Measurements from ENCODE around the gene HDLBP. TPM values are rescaled to one million over a fixed set of nuclear protein-coding genes. Genes with fewer than 3 reads are reported as not detected.

HDLBP gene
- total RNA-seq, 1 donor from 2014 or later = 405 TPM

DNA sequence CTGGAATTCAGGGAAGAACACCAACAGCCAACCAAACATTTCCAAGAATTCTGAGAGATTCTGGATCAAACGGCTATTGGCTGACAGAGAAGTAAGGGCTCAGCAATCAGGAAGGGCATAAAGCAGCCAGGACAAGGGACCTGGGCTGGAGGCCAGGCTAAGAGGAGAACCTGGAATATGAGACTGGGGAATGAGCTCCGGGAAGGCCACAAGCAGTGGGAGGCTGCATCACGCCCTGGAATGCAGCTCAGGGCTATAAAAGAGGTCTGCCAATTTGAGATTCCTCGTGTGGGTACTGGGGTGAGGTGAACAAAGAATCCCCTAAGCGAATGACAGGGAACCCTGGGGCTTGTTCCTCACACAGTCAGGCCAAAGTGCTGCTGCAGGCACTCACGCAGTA lies 66.6 kb downstream of the HDLBP start:
- H3K36me3 ChIP-seq (ENCODE audit: control insufficient read depth, insufficient read depth, low read length) = peaks cover 15% of the 10 kb centered on the region
- H3K4me3 ChIP-seq (ENCODE audit: low read depth, low read length) = no peak overlapping the region

DNA sequence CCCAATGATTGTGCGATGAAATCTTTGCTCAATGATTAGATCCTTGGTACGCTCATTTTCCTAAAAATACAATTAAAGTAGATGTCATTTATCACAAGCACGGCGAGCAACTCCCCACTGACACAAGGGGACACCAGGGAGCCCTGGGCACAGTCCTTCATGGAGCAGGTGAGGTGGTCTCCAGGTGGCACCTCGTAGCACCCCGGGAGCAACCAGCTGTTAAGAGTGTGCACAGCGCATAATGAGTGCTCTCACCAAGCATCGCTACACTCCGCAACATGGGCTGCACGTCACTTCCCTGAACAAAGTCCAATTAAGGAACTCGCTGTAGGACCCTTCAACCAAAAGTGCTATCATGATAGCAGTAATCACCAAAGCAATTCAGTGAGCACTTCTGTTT lies 67.2 kb downstream of the HDLBP start:
- H3K36me3 ChIP-seq (ENCODE audit: control insufficient read depth, insufficient read depth, low read length) = peaks cover 13% of the 10 kb centered on the region
- TF ChIP-seq, protein P1, sequence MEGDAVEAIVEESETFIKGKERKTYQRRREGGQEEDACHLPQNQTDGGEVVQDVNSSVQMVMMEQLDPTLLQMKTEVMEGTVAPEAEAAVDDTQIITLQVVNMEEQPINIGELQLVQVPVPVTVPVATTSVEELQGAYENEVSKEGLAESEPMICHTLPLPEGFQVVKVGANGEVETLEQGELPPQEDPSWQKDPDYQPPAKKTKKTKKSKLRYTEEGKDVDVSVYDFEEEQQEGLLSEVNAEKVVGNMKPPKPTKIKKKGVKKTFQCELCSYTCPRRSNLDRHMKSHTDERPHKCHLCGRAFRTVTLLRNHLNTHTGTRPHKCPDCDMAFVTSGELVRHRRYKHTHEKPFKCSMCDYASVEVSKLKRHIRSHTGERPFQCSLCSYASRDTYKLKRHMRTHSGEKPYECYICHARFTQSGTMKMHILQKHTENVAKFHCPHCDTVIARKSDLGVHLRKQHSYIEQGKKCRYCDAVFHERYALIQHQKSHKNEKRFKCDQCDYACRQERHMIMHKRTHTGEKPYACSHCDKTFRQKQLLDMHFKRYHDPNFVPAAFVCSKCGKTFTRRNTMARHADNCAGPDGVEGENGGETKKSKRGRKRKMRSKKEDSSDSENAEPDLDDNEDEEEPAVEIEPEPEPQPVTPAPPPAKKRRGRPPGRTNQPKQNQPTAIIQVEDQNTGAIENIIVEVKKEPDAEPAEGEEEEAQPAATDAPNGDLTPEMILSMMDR (IDR thresholded peaks at IDR 0.05; ENCODE audit: insufficient read depth, low read length, poor library complexity, severe bottlenecking) = no peak
- H3K4me3 ChIP-seq (ENCODE audit: low read depth, low read length) = no peak overlapping the region
- H3K27me3 ChIP-seq (ENCODE audit: control insufficient read depth, insufficient read depth, low read length) = no peaks in the 10 kb centered on the region
- no peak for DNase-seq (ENCODE audit: low read depth)

More for the DNA sequence above, 66.6 kb downstream of the HDLBP start:
- TF ChIP-seq, protein P1 (IDR thresholded peaks at IDR 0.05; ENCODE audit: insufficient read depth, low read length, poor library complexity, severe bottlenecking) = no peak
- no peak for DNase-seq (ENCODE audit: low read depth)
- H3K27me3 ChIP-seq (ENCODE audit: control insufficient read depth, insufficient read depth, low read length) = no peaks in the 10 kb centered on the region

DNA sequence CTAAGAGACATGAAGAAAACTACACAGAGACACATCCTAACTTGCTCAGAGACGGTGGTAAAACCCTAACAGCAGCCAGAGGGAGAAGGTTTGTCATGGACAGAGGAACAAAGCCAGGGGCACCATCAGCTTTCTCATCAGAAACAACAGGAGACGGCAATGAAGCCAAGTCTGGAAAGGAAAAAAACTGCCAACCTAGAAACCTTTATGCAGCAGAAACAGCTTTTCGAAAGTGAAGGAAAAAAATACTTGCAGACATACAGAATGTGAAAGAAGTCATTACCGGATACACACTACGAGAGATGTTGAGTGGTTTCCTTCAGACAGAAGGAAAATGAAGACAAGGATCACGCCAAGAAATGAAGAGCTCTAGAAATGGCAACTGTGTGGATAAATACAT lies 71.1 kb downstream of the HDLBP start:
- TF ChIP-seq, protein P1 (IDR thresholded peaks at IDR 0.05; ENCODE audit: insufficient read depth, low read length, poor library complexity, severe bottlenecking) = no peak
- Histone ChIP-seq H3K27me3 (ENCODE audit: control insufficient read depth, insufficient read depth, low read length) (no peaks in the 10 kb centered on the region), H3K36me3 (ENCODE audit: control insufficient read depth, insufficient read depth, low read length) (peaks cover 16% of the 10 kb centered on the region), H3K4me3 (ENCODE audit: low read depth, low read length) (no peak overlapping the region)
- DNase-seq (ENCODE audit: low read depth) = no peak

DNA sequence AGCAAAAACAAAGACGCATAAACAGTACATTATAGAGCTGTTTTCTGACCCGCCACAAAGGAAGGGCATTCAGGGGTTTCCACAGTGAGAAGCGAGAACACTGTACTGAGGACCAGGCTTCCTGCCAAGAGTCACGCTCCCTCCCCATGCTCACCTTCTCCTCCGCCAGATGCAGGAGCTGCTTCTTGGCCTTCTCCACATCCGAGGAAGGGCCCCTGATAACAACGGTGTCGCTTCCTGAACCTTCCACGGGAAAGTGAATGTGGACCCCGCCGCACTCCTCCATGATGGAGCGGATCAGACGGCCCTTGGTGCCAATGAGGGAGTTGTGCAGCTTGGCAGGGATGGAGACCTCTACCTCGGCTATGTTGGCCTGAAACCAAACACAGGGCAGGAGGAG lies 73.2 kb downstream of the HDLBP start:
- Histone ChIP-seq H3K4me3 (ENCODE audit: low read depth, low read length) (no peak overlapping the region), H3K36me3 (ENCODE audit: control insufficient read depth, insufficient read depth, low read length) (peaks cover 13% of the 10 kb centered on the region), H3K27me3 (ENCODE audit: control insufficient read depth, insufficient read depth, low read length) (no peaks in the 10 kb centered on the region)
- DNase-seq (ENCODE audit: low read depth) = no peak
- TF ChIP-seq, protein P1 (IDR thresholded peaks at IDR 0.05; ENCODE audit: insufficient read depth, low read length, poor library complexity, severe bottlenecking) = no peak

DNA sequence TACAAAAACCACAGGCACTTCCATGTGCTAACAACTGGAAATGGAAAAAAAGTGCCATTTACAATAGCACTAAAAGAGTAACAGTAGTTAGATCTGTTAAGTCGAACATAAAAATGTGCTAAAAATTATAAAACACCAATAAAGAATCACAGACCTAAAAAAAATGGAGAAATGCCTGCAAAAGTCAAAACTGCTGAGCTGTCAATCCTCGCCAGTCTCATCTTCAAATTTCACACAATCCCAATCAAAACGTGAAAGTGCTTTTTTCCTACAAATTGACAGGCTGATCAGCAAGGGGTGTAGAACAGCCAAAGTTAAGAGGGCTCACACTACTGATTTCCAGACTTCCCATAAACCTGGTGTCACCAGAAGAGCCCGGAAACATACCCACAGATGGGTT lies 73.8 kb downstream of the HDLBP start:
- no peak for DNase-seq (ENCODE audit: low read depth)
- TF ChIP-seq, protein P1 (IDR thresholded peaks at IDR 0.05; ENCODE audit: insufficient read depth, low read length, poor library complexity, severe bottlenecking) = no peak
- H3K4me3 ChIP-seq (ENCODE audit: low read depth, low read length) = no peak overlapping the region
- peaks cover 10% of the 10 kb centered on the region for H3K36me3 ChIP-seq (ENCODE audit: control insufficient read depth, insufficient read depth, low read length)
- H3K27me3 ChIP-seq (ENCODE audit: control insufficient read depth, insufficient read depth, low read length) = no peaks in the 10 kb centered on the region

DNA sequence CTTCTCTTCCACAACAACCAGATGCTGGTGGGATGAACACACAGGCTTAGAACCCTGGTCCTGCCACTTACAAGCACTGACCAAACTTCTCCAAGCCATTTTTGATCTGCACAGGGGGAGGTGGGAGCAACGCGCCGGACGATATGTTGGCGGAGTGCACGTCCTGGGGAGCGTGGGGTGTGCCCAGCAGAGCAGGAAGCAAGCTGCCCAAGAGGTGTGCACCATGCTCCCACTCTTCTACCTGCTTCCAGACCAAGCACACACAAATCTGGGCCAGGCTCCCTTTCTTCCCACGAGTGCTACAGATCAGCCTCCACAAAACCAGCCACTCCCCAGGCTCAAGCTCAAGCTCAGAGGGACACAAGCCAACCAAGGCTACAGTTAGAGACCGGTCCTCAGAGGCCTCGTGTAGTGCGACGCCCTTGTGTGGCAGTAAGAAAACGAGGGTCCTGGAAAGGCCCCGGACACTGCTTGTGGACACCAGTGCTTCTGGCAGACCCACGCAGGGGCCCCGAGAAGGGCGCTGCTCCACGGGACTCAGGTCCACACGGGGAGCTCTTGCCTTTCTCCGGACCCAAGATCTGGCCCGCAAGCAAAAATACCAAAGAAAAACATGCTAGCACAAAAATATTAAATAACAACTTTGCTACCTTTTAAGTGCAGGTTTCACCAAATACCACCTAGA lies 75.0 kb downstream of the HDLBP start:
- peaks cover 9% of the 10 kb centered on the region for H3K36me3 ChIP-seq (ENCODE audit: control insufficient read depth, insufficient read depth, low read length)
- no peak for DNase-seq (ENCODE audit: low read depth)
- H3K27me3 ChIP-seq (ENCODE audit: control insufficient read depth, insufficient read depth, low read length) = no peaks in the 10 kb centered on the region
- no peak overlapping the region for H3K4me3 ChIP-seq (ENCODE audit: low read depth, low read length)
- TF ChIP-seq, protein P1 (IDR thresholded peaks at IDR 0.05; ENCODE audit: insufficient read depth, low read length, poor library complexity, severe bottlenecking) = no peak

Data from kidney epithelial cell (primary cell).